Hypothalamus (tissue), 51 donors: ENCODE measurements around the gene DNAH11.
A peak's percentile ranks its signal among the peaks of the same experiment; 100 is the strongest.
"Not testable (repeated sequence)": the region's sequence is repeated elsewhere in the genome, so short reads cannot be mapped to it uniquely, and the experiment has no call there.

ENCODE experiments used
- DNase-seq, 51 donors: peaks; one replicate each; lab custom pipeline; 2025; lab: John Stamatoyannopoulos, UW

DNAH11 gene

GRCh38 chr7:21616796-21617436, 74.1 kb downstream of the DNAH11 start:
- no peak for DNase-seq

DNA sequence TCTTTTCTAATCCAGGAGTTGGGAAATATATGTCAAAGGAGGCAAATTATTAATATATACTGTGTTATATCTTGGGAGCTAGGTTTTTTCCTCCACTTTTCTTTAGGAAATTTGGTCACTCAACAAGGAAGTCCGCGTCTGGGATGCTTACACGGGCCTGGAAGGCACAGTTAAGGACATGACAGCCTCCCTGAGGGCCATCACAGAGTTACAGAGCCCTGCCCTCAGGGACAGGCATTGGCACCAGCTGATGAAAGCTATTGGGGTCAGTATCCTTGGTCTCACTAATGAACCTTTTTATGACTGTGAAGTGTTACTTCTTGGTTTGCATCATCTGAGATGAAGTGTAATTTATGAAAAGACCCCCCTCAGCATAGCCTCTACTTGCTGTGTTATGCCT, 74.7 kb downstream of the DNAH11 start:
- no peak for DNase-seq

- peak in 2 of 51 donors; percentile 23 to 24 for DNase-seq
These were observed 75.1 kb downstream of the DNAH11 start for GRCh38 chr7:21617916-21618390.

DNA sequence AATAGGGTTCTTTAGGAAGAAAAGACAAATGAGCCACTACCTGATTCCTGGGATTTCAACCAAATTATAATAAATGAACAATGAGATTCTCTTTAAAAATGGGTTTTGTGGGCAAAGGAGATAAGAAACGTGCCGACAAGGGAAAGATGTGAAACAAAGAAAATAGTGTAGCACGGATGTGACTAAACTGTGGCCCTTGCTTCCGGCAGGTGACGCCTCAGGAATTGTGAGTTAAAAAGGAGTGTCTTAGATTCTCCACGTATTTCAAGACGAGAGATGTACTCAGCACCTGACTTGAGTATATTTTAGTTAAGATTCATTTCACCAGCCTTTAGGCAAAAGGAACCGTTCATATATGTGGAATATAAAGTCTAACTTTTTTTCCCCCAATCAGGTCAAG, 75.9 kb downstream of the DNAH11 start:
- DNase-seq = no peak

- no peak for DNase-seq
These were observed 77.2 kb downstream of the DNAH11 start for GRCh38 chr7:21620054-21620453.

- no peak for DNase-seq
These were observed 81.5 kb downstream of the DNAH11 start for GRCh38 chr7:21624320-21624719.

DNA sequence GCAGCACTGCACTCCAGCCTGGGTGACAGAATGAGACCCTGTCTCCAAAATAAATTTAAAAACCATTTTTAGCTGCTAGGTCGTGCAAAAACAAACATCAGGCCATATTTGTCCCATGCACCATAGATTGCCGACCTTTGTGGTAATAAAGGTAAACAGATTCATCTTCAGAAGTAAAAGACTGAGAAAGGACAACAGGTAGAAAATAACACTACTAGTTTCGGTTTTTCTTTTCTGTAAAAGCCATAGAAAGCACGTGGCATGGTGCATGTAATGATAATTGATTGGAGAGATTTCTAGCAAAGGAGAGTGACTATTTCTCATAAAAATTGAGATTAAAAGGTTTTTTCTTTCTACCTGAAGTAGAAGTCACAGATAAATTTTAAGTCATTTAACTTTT, 93.9 kb downstream of the DNAH11 start:
- no peak for DNase-seq

DNA sequence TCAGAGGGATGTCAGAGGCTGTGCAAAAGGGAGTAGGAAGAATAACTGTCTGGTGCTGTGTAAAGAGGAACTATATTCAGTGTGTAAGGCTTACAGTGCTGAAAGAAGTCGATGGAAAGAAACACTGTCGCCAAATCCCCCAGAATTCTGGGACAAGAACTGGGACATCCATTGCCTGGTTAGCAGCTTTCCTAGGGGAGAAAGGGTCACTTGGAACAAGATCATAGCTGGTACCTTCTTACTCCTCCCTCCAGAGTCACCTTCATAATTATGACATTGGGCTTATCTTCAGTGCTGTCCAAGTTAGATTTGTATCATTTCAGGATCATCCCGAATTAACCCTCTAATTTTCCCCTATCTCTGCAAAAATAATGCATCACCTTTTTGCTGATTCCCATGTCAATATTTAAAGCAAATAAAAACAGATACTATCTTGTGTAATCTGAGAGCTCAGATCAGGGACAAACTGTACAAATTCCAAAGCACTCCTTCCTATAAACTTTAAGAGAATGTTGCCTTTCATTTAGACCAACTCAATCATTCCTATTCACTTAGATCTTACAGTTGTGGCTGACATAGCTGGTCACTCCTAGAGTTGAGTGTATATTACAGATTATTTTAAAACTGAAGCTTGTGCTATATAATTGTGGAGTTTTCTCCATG, 96.5 kb downstream of the DNAH11 start:
- no peak for DNase-seq

- no peak for DNase-seq
These were observed 97.3 kb downstream of the DNAH11 start for GRCh38 chr7:21640105-21640504.

DNA sequence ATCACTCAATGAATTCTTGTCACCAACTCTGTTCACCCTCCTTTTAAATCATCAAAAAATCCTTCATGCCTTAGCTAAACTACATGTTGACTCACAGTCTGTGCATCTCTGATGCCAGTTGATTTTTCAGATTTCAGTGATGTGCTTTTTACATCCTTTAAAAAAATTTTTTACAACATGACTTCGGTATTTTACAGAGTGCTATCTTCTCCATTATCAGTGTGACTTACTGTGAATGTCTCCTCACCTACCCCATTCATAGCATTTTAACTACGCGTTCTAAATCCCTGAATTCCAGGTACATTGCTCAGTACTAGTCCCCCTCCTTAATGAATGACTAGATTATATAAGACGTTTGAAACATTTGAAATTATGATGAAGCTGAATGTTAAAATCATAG, 98.7 kb downstream of the DNAH11 start:
- DNase-seq = no peak

DNA sequence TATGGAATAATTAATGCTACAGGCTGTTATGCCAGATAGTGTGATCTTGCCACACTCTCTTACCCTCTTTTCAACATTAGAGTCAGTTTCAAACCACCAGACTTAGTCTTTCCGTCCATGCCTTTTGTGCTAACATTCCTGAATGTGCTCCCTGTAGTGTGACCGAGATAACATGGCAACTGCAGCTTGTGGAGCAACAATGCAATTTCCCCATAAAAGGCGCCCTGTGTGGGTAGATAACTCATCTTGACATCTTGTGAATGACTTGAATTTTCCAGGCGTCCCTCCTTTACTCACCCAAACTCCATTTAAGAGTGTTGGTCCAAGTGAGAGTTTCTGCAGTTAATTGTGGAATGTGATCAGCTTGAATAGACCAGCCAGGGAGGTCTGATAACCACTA, 99.6 kb downstream of the DNAH11 start:
- no peak for DNase-seq

- no peak for DNase-seq
These were observed 108.9 kb downstream of the DNAH11 start for GRCh38 chr7:21651697-21652096.

GRCh38 chr7:21653623-21654022, 110.8 kb downstream of the DNAH11 start:
- DNase-seq = no peak

GRCh38 chr7:21656081-21656480, 113.2 kb downstream of the DNAH11 start:
- peak in 1 of 51 donors; percentile 10 for DNase-seq

DNA sequence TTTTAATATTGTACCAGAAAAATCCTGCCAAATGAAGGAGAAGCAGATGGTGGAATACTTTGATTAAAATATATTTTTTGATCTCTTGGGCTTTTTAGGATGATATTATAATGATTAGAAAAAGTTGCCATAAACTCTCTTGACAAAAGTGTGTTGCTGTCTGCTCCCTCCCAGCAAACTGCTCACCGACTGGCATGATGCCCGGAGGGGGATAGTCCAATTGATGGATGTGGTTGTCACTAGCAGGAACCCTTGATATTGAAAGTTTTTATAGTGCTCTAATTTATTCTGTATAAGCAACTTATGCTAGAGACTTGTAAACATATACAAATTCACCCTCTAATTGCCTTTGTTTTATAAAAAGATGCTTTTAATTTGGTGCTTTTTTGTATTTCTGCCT, 114.0 kb downstream of the DNAH11 start:
- DNase-seq = no peak

DNA sequence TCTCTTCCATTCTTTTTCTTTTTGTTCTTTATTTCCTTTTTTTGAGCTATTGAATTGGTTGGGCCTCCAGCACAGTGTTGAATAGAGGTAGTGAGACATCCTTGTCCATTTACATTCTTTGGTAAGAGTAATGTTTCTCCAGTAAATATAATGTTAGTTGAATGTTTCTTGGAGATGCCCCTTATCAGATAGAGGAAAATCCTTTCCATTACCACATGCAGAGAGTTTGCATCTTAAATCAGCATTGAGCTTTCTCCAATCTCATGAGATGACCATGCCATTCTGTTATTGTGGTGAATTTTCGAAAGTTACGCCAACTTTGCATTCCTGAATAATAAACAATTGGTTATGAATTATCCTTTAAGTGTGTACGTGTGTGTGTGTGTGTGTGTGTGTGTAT, 127.7 kb downstream of the DNAH11 start:
- DNase-seq = no peak

DNA sequence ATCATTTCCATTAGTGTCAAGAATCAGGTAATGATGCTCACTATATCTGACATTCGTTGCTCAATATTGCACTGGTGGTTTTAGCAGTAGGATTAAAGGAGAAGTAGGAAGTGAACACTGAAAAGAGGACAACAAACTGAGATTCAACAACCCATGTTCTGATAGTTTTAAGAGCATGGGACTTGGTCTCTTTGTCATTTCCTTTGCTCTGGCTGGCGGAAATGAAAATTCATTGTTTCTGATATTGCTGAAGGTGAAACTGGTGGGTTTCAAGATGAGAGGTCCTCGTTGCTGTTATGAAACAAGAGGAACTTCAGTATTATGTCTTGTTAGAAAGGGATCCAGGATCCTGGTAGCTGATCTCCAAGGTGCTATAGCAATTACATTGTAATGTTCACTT, 129.0 kb downstream of the DNAH11 start:
- no peak for DNase-seq

- DNase-seq = peak in 2 of 51 donors; percentile 2 to 4
These were observed 132.4 kb downstream of the DNAH11 start for GRCh38 chr7:21675255-21675654.

GRCh38 chr7:21690705-21691104, 147.9 kb downstream of the DNAH11 start:
- DNase-seq = no peak

GRCh38 chr7:21691146-21691545, 148.3 kb downstream of the DNAH11 start:
- DNase-seq = not testable (repeated sequence)

GRCh38 chr7:21700587-21700986, 157.7 kb downstream of the DNAH11 start:
- DNase-seq = not testable (repeated sequence)

DNA sequence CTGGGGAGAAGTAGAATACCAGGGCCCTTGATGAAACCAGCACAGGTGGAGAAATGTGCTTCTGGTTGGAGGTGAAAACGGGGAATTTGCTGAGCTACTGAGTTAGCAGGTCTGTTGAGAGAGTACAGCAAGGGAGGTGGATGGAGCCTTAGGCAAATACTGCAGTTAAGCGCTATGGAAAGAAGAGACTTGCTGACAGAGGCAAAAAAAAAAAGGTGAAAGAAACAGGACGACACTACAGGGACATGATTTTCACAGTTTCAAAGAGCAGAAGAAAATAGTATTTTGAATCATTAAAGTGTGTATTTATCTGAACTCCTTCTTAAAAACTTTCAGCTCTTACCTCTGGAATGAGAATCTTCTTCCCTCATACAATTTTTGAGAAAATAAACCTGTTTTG, 159.5 kb downstream of the DNAH11 start:
- DNase-seq = no peak

DNA sequence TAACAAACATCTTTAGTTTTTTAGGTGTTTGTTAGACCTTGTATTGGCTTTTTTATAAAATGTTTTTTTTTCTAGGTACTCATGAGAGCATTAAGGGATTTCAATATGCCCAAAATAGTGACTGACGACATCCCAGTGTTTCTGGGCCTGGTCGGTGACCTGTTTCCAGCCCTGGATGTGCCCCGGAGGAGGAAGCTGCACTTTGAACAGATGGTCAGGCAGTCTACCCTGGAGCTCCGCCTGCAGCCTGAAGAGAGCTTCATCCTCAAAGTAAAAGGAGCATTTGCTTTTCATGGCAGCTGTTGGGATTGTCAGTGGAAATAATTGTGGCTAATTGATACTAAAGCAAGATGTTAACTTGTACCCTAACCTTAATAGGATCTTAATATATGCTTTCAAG, 161.5 kb downstream of the DNAH11 start:
- no peak for DNase-seq
